GM18520 (cell line): ENCODE data around the gene KLKB1.
"Not testable (repeated sequence)": the region's sequence is repeated elsewhere in the genome, so short reads cannot be mapped to it uniquely, and the experiment has no call there.

ENCODE experiments used
- ATAC-seq: cut with Tn5 transposase; IDR thresholded peaks from one replicate; pipeline ENCODE4 v1.9.1; 2021; ENCODE audit not compliant: unreplicated experiment

KLKB1 gene

DNA sequence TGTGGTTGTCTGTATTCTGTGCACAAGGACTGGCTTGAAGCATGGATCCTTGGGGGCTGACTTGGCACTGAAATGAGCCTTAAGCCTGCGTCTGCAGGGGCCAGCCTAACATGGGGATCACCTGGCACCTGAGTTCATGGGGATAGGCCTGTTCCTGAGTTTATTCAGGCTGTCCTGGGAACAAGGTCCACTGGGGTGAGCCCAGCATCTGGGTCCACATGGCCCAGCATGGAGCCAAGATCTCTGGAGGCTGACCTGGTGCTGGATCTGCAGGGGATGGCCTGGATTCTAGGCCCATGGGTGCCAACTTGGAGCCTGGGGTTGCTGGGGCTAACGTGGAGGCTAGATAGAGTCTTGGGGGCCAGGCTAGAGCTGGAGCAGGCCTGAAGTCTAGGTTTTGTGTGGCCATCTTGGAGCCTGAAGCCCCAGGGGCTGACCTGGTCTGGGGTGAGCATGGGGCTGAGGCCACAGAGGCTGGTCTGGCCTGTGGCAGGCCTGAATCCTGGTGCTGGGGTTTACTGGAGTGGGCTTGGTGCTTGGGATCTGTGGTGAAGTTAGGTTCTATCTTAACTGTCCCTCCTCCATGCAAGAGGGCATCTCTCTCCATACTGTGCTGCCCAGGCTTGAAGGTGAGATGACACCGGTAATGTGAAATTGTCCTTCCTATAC lies 652 bp upstream of the KLKB1 start:
- ATAC-seq, result no peak

DNA sequence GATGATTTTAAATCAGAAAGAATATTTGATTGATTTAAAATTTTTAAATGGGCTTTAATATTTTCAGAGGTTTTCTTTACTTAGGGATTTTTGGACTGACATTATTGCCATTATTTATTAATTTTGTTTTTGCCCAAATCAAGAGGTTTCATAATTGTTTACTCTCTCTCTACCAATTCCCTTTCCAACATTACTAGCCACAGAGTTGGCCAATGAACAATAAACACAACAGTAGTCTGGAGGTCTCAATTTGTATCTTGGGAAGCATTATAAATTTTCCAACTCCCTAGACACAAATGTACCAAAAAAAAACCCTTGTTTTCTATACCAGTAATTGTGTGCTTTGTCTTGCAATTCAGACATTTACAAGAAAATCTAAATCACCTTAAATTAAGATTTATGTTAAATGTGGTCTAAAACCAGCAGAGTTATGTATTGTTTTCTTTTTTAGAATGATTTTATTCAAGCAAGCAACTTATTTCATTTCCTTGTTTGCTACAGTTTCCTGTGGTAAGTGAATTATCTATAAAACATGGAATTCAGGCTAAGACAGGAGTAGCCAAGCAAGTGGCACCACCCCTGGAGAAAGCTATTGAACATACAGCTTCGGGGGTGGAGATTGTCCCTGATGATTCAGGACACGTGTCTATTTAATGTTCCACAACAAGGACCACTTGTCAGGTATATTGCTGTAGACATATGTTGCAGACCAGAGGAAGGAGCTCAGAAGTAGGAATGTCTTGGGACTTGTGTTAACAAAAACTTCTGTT lies 622 bp downstream of the KLKB1 start:
- no peak for ATAC-seq

DNA sequence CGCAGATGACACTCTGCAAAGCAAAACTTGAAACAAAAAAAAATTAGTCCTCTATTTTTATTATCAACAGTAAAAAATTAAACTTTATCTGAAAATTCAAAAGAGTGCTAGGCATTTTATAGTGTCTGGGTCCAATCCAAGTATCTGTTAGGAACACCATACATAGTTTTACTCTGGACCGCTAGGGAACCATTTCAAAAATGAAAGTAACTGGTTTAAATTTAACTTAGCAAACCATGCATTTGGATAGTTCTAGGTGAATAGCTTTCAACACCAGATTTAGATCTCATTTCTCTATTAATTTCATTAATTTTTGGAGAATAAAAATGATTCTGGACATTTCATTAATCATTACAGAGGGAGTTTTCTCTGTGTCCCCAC lies 1.2 kb downstream of the KLKB1 start:
- ATAC-seq, result no peak

DNA sequence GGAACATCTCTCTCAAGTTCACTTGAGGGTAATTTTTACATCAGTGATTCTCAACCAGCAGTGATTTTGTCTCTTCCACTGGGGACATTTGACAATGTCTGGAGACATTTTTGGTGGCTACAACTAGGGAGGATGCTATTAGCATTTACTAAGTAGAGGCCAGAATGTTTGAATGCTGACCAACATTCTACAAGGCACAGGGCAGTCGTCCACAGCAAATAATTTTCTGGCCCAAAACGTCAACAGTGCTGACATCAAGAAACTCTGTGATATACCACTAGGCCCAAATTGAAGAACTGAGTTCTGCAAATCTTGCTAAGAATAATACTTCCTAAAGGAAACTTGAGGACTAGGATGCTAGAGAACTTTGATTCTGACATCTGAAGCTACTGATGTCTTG lies 7.1 kb downstream of the KLKB1 start:
- no peak for ATAC-seq

DNA sequence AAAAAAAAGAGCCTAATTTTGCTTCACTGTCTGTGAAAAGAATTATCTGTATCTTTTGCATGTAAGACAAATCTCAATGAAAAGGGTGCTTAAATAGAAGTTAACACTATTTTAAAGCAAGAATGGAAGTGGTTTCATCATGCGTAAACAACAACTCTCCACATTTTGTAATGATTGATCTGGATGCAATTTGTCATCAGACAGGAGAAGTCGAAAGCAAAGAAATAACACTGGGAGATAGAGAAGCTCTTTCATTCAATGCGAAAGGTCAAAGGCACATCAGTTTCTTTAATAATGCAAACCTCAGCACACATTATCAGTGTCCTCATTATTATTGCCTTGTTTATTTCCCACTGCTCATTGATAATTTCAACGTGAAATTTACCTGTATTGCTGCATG lies 8.8 kb downstream of the KLKB1 start:
- ATAC-seq, result no peak

DNA sequence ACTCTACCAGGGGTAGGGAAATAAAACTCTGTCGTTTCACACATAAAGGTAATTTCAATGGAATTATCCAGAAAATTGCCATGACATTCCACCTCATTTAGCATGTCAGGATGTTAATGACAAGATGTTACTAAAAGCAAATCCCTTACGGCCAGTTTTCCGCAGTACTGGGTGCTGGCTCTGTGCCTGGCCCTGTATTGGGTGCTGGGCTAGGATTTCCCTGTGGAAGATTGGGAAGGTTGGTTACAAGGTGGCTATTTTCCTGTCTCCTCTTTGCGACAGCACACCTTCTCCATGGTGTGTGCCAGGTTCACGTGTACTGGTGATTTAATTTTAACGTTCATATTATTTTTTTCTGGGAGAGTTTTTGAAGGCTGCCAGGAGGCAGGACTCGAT lies 13.1 kb downstream of the KLKB1 start:
- ATAC-seq, result no peak

DNA sequence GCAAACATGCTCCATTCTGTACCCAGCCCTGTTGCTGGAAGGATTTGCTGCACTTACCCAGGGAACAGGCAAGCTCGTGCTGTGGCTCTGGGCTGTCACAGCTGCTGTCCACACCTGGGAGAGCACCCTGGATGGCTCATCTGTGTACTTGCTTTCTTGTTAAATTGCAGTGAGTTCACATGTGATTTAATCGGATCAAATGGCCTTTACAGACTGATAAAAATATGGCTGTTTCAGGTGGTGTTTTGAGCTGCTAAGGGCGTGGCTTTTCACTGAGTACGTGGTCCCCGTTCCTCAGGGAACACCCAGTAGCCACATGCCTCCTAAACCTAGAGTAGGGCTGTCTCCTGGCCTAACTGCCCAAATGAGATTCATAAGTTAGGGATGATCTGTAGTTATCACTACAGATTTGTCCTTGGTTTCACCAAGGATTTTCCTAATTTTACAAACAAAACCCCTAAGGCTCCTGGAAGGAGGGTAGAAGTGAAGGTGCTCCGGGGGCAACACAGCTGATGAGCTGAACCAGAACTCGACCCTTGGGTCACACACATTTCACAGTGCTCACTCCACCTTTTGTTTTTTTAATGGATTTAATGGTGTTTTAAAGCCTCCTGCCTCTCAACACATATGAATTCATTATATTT lies 13.7 kb downstream of the KLKB1 start:
- ATAC-seq, result no peak

DNA sequence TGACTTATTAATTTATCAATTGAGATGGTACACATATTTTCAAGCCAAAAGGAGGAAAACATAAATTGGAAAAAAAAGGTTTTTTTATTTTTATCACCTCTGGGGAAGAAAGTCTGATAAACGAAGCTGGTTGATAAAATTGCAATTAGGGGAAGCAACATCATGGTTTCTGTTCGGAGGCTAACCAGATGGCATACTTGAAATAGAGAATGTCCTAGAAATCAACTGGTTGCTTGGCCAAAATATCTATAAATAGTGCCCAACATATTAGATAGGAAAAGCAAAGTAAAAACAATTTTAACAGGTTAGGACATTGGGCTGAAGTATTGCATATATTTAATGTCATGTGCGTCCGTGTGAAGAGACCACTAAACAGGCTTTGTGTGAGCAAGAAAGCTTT lies 14.3 kb downstream of the KLKB1 start:
- ATAC-seq, result no peak

DNA sequence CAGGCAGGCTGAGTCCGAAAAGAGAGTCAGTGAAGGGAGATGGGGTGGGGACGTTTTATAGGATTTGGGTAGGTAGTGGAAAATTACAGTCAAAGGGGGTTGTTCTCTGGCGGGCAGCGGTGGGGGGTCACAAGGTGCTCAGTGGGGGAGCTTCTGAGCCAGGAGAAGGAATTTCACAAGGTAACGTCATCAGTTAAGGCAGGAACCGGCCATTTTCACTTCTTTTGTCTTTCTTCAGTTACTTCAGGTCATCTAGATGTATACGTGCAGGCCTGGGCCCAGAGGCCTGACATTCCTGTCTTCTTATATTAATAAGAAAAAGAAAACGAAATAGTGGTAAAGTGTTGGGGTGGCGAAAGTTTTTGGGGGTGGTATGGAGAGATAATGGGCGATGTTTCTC lies 14.7 kb downstream of the KLKB1 start:
- not testable (repeated sequence) for ATAC-seq

DNA sequence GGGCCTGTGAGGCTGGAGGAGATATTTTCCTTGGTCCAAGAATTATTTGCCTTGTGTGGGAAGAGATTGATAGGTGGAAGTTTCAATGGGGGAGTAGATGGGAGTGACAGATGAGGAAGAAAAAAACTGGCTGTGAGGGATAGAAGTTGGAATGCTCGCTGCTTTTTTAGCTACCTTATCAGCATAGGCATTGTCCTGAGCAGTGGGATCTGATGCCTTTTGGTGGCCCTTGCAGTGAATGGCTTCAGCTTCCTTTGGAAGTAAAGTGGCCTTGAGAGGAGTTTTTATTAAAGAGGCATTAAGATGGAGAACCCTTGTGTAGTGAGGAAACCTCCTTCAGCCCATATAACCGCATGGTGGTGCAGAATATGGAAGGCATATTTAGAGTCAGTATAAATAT lies 16.0 kb downstream of the KLKB1 start:
- no peak for ATAC-seq

DNA sequence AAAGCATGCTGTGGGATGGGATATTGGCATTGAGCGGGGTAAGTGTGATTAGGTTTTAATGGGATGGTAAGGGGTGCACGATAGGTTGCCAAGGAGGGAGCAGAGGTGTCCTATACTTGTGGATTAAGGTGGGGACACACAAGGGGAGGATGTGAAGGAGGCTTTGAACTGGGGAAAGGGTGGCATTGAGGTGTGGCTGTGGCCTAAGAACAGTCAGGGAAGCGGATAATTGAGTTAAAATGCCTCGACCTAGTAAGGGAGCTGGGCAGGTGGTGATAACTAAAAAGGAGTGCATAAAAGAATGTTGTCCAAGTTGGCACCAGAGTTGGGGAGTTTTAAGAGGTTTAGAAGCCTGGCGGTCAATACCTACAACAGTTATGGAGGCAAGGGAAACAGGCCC lies 17.5 kb downstream of the KLKB1 start:
- ATAC-seq, result no peak

DNA sequence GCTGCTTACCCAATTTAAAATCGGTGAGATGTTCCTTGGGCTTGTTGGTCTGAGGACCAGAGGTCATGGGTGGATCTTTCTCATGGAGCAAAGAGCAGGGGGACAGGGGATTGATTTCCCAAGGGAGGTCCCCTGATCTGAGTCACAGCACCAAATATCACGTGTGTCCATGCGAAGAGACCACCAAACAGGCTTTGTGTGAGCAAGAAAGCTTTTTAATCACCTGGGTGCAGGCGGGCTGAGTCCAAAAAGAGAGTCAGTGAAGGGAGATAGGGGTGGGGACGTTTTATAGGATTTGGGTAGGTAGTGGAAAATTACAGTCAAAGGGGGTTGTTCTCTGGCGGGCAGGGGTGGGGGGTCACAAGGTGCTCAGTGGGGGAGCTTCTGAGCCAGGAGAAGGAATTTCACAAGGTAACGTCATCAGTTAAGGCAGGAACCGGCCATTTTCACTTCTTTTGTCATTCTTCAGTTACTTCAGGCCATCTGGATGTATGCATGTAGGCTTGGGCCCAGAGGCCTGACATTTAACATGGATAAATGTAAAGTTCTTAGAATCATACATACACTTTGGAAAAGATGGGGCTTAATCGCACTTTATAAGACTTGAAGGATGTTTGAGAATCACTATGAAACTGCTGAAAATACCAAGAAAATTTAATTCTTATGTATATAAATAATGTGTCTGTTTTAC lies 19.9 kb downstream of the KLKB1 start:
- ATAC-seq, result not testable (repeated sequence)

DNA sequence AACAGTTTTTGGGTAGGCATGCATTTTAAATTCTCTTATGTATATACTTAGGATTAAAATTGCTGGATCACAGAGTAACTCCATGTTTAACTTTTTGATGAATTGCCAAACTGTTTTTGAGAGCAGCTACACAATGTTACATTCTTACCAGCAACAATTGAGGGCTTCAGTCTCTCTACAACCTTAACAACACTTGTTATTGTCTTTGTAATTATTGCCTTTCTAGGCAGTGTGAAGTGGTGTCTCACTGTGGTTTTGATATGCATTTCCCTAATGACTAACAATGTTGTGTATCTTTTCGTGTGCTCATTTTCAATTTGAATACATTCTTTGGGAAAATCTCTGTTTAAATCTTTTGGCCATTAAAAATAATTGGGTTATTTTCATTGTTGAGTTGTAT lies 21.3 kb downstream of the KLKB1 start:
- no peak for ATAC-seq

DNA sequence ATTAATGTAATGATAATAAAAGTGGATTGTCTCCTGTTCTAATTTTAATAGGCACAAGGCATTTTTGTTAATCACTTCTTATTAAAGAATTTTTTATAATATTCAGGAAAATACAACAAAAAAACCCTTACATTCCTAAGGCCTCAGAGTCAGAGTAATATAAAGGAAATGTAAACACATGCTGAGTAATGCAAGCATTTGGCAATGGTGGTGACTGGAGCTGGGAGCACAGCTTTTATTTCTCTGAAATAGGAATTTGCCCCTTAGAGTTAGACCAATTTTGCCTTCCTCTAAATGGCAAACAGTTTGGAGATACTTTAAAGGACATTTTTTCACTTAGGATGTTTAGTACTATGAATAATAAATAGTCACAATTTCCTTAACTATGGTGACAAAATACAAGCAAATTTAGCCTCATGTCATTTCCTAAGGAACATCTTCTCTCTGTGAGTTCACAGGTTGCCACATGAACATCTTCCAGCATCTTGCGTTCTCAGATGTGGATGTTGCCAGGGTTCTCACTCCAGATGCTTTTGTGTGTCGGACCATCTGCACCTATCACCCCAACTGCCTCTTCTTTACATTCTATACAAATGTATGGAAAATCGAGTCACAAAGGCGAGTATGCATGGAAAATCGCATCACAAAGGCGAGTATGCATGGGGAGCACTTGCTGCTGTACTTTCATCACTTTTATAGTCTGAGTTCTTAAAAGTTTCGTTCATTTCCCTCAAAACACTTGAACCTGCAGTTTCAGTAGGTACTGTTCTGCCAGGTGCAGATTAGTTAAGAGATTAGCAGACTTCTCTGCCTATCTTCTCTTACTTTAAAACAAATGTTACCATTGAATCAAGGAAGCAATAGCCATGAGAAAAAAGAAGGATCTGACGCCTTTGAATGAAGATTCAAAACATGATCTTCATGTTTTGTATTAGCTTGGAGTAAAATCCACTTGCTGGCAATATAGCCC lies 22.8 kb downstream of the KLKB1 start:
- no peak for ATAC-seq

DNA sequence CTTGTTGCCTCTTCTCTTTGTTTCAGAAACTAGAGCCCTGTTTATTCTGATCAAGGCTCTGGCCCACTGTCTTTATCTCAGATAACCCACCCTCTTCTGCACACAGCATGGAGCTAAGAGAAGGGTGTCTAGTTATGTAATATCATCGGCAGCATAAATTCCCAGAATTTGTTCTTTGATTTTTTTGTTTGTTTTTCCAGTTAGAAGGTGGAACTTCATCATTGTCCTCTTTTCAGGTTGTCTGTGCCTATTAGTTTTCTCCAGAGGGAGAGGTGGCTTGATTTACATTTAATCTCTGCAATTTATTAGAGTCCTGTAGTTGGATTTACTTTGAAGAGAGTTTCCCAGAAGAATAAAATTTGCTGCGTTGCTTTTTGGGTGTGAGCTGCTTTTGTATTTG lies 23.5 kb downstream of the KLKB1 start:
- no peak for ATAC-seq

DNA sequence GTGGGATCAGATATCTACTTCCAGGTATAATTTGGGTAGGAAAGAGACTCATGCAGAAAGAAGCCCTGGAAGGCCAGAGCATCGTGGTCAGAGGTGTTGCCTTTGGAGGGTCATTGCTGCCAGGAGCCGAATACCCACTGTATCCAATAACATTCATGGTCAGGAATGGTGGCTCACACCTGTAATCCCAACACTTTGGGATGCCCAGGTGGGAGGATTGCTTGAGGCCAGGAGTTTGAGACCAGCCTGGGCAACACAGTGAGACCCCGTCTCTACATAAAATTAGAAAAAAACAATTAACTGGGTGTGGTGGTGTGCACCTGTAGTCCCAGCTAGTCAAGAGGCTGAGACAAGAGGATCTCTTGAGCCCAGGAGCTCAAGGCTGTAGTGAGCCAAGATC lies 27.8 kb downstream of the KLKB1 start:
- ATAC-seq, result no peak

DNA sequence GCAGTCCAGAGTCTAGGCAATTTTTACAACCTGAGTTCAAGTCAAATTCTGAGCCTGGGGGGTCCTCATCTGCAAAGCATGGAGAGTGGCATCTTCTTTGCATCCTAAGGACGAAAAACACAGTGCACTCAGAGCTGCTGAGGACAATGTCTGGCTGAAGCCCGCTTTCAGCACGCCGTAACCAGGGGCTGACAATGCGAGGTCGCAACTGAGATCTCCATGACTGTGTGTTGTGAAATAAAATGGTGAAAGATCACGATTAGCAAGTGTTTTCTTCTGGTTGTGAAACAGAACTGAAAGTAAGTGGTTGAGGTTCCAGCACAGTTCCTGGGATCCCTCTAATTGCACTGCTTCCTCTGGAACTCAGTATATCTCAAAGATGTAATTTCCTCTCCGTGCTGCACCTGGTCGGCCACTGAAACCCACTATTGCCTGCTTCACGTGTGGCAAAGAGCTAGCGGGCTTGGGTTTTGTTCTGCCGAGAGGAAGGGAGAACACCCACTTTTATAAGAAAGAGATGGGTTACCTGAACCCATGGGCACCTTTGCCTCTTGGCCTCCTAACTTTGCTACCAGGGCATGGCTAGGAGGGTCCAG lies 31.0 kb downstream of the KLKB1 start:
- no peak for ATAC-seq

DNA sequence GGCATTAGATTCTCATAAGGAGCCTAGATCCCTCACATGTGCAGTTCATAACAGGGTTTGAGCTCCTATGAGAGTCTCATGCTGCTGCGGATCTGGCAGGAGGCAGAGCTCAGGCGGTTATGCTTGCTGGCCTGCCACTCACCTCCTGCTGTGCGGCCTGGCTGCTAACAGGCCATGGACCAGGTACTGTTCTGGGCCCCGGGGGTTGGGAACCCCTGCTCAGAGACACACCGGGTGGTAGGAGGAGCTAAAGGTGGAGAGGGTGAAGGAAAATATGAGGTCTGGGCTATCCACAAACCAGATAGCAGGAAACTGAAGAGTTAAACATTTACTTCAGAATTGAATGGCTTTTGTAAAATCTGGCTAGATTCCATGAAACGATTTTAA lies 32.8 kb downstream of the KLKB1 start:
- ATAC-seq, result no peak

DNA sequence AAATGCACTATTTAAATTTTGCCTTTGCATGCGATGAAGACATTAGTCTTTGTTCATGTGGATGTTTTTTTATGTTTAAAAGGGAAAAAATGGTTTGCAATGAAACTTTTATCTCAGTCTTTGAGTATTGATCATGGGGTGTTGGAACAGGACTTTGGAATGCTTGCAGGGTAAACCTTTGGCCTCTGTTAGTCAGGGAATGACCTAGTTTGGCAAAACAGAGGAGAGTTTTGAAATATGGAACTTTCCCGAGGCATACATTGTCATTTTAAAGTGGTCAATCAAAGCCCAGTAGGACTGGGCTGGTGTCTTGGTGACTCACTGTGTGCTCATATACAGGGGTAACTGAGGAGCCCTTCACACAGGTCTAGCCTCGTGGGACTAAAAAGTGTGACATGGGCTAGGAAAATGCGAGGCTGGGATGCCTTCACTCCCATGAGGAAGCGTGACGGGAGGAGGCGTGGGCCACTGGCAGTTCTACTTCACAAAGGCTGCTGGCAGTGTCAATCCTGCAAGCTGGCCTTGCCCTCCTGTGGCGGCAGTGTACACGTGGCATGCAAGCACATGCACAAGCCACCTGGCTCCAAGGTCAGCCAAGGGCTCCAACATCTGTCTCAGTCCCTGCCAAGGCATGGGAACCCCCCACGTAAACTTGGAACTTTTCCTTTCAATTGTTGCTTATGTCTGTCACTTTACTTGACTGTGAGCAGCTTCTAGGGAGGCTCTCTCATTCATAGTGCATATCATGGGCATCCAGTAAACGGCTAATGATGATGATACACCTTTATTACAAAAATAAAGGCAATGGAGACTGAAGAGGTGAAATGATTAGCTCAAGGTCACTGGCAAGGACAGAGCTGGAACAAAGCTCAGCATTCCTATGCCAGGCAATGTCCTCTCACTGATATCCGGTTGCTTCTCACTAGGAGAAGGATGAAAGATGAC lies 33.5 kb downstream of the KLKB1 start:
- no peak for ATAC-seq
